Astrocyte of the spinal cord (primary cell): ENCODE results near the gene SDCBP2.
"Not testable (repeated sequence)": the region's sequence is repeated elsewhere in the genome, so short reads cannot be mapped to it uniquely, and the experiment has no call there.

Experiments used
- DNase-seq: peaks from one replicate; pipeline ENCODE4 v3.0.0; 2011; ENCODE audit warnings: low read depth, low spot score
- H3K4me3 ChIP-seq: 2 replicates; pipeline ENCODE4 v1.5.1; 2011; ENCODE audit warnings: low read depth, mild to moderate bottlenecking, low read length, moderate library complexity
- CTCF ChIP-seq: IDR thresholded peaks from 2 replicates; pipeline ENCODE4 v1.5.1; 2012; ENCODE audit warnings: low read depth, mild to moderate bottlenecking, low read length, inconsistent platforms
- in situ Hi-C: cut with HindIII; loops from 2 replicates; pipeline ENCODE4 v1.10.0; 2017; ENCODE audit warnings: low sequenced_read_pairs

The SDCBP2 gene

DNA sequence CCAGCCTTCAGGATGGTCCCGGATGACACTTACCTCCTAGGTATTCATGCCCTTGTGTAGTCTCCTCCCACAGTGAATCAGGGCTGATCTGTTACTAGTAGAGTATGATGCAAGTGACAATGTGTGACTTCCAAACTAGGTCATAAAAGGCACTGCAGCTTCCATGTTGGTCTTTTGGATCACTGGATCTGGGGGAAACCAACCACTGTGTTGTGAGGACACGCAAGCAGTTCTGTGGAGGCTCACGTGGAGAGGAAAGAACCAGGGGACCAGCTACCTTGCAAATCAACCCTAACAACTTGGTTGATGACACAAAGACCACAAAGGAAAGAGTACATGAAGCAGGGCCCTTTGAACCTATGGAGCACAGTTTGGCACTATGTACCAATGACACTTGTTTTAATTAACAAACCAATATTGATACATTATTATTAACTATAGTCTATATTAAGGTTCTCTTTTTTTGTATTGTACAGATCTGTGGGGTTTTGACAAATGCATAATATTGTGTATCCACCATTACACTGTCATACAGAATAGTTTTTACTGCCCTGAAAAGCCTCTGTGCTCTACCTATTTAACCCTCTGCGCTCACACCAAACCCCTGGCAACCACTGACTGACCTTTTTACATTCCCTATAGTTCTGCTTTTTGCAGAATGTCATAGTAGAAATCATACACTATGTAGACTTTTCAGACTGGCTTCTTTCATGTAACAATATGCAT lies 16.3 kb upstream of the SDCBP2 start:
- no peak for DNase-seq
- in situ Hi-C loops, result no loop called here
- no peak for TF ChIP-seq CTCF
- H3K4me3 ChIP-seq, result no peak overlapping the region

DNA sequence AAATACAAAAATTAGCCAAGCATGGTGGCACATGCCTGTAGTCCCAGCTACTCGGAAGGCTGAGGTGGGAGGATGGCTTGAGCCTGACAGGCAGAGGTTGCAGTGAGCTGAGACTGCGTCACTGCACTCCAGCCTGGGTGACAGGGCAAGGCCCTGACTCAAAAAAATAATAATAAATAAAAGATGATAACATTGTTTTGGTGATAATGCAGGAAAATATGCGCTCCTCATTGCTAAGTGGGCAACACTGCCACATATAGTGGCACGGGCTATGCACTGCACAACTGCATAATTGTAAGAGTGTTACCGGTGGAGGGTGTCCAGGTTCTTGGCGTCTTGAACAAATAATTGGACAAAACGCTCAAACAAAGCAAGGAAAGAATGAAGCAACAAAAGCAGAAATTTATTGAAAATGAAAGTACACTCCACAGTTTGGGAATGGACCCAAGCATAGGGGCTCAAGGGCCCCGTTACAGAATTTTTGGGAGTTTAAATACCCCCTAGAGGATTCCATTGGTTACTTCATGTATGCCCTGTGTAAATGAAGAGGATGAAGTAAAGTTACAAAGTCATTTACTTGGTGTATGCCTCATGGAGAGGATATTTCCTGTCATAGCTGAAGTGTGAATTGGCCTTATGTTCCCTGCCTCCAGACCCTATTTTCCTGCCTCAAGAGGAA lies 14.6 kb upstream of the SDCBP2 start:
- DNase-seq, in situ Hi-C loops, H3K4me3 ChIP-seq: not testable (repeated sequence)

DNA sequence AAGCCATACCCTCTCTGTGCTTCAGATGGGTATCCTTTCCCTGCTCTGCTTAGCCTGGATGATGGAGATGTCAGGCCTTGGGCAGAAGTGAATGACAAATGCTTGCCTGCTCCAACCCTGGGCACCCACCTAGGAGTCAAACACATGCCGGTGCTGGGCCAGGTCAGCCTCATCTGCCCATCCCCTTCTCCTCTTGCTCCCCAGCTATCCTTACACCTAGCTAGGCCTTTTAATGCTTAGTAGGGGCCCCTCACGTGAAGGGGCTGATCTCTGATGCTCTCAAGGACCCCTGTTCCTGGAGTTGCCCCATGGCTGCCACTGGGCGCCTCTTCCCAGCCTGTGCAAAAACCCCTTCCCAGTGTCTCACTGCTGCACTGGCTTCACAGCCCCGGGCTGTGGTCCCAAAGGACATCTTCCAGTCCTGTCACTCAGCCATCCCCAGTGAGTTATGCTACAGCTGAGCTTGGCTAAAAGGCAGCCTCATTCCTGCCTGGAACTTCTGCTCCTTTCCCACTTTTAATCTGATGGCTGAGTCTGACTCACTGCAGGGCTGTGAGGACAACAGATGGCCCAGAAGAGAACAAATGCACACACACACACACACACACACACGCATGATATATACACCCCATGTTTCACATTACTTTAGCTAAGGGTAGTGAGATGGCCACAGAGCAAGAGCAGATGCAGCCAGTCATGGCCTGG lies 12.8 kb upstream of the SDCBP2 start:
- in situ Hi-C loops, result no loop called here
- H3K4me3 ChIP-seq, result no peak overlapping the region
- DNase-seq, result peak; percentile 31
- TF ChIP-seq CTCF, result no peak

GRCh38 chr20:1338801-1339200 lies 9.9 kb upstream of the SDCBP2 start:
- TF ChIP-seq CTCF, result no peak
- no peak overlapping the region for H3K4me3 ChIP-seq
- in situ Hi-C loops, result no loop called here
- DNase-seq, result no peak

DNA sequence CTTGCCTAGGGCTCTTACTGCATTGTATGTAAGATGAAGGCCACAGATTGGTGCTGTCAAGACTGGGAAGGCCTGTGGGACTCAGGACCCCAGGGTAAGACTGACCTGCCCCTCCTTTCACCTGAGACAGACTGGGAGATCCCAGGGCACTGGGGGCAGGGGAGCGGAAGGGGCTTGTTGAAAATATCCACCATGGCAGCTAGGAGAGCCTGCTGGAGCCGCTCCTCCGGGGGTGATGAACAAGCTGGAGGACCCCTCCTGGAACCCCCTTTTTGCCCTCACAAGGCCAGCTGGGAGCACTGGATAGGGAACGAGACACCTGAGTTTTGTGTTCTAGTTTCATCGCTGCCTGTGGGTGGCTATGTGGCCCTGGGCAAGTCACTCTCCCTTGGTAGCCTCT lies 9.2 kb upstream of the SDCBP2 start:
- no peak for DNase-seq
- no peak overlapping the region for H3K4me3 ChIP-seq
- no peak for TF ChIP-seq CTCF
- in situ Hi-C loops, result no loop called here

DNA sequence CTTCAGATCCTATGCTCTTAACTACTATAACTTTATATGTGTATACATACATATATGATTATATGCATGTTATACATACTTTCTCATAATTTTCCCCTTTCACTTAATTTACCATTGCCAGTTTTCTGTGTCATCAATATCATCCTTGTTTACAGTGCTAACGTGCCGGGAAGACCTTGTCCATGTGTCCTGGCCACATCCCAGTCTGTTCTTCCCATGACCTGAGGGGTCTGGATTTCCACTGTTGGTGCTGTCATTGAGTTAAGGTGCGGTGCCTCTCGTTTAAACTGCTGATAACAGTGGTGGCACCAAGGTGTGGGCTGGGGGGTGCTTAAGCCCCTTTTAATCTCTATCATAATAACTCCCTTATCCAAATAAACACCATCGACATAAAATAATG lies 8.5 kb upstream of the SDCBP2 start:
- in situ Hi-C loops, result no loop called here
- H3K4me3 ChIP-seq, result no peak overlapping the region
- TF ChIP-seq CTCF, result no peak
- no peak for DNase-seq
